Prostate gland (tissue), 2 donors: ENCODE results near the gene SOD2.

Source experiments
- CTCF ChIP-seq, 4 experiments: fragments of 200-600 bp in 2 of 4; fragments of 450-650 bp in 2 of 4; sonication (generic) in 2 of 4; IDR thresholded peaks; 1 replicate in 3 of 4; 2 replicates in 1 of 4; pipeline ENCODE4 v1.5.1; 2016 to 2019; ENCODE audit warnings: antibody characterized with exemption in 4 of 4, mild to moderate bottlenecking in 2 of 4, moderate library complexity in 2 of 4
- POLR2A ChIP-seq: fragments of 450-650 bp; IDR thresholded peaks from one replicate; pipeline ENCODE4 v1.6.1; 2016; ENCODE audit warnings: antibody characterized with exemption, mild to moderate bottlenecking
- POLR2AphosphoS5 ChIP-seq: sonication (generic); formaldehyde crosslinking; IDR thresholded peaks from one replicate; pipeline ENCODE4 v1.6.1; 2017; ENCODE audit warnings: antibody characterized with exemption

GRCh38 chr6:159691133-159691962 is 1.7 kb downstream of the SOD2 start:
- TF ChIP-seq CTCF (IDR thresholded peaks at IDR 0.05) (peak; percentile 27 to 93 (median 78)), POLR2AphosphoS5 (peak; percentile 84), POLR2A (no peak)
